HepG2 (cell line): Measurements from ENCODE around the gene MED13L. TPM values are rescaled to one million over a fixed set of nuclear protein-coding genes. Genes with fewer than 3 reads are reported as not detected.

Experiments
- ATAC-seq: fragments of 200-7000 bp; cut with Tn5 transposase; 3 replicates; pipeline ENCODE4 v1.9.1; 2020; ENCODE audit warnings: mild to moderate bottlenecking, moderate library complexity
- BruUV-seq: library from RNA; stranded (reverse); fragments of 400-500 nt; replicated peaks from 2 replicates; lab custom pipeline; 2021; lab: Mats Ljungman, UMichigan
- CTCF ChIA-PET: fragments of 300-600 bp; formaldehyde crosslinking; extraction: SDS; loops from one replicate; lab custom pipeline; 2021; ENCODE audit warnings: low total read pairs, inconsistent platforms, low intra/inter-chr PET ratio; lab: Yijun Ruan, JAX
- POLR2A ChIA-PET: fragments of 350-600 bp; sonication (Branson Sonifier 250); formaldehyde crosslinking; loops from one replicate; lab custom pipeline; 2020; ENCODE audit warnings: antibody characterized with exemption, inconsistent platforms; lab: Yijun Ruan, JAX
- DNase-seq: peaks from one replicate; pipeline ENCODE4 v3.0.0-alpha.2; 2015; ENCODE audit warnings: low spot score
- FAIRE-seq: peaks from 3 replicates; lab custom pipeline; 2011; peaks lifted over from hg19 to GRCh38; lab: Jason Lieb, UNC
- H2AFZ ChIP-seq: one replicate; pipeline ENCODE4 v1.6.1; 2011; ENCODE audit warnings: low read length, inconsistent platforms
- H3K27ac ChIP-seq: fragments of 300-600 bp; 3 replicates; pipeline ENCODE4 v1.8.0; 2011; ENCODE audit warnings: mixed run types, mild to moderate bottlenecking, mixed read lengths, low read length, inconsistent platforms; ENCODE audit not compliant: insufficient read depth; ENCODE audit errors: extremely low read length
- H3K27me3 ChIP-seq, 2 experiments: fragments of 200-600 bp in 1 of 2; 2 replicates in 1 of 2; 3 replicates in 1 of 2; pipeline versions ENCODE4 v1.6.0 to v1.8.0; 2011; ENCODE audit warnings: low read length in 2 of 2, mild to moderate bottlenecking in 2 of 2, moderate library complexity in 2 of 2, inconsistent platforms in 1 of 2; ENCODE audit not compliant: insufficient read depth in 2 of 2, control insufficient read depth in 1 of 2
- H3K36me3 ChIP-seq, 2 experiments: fragments of 200-600 bp in 1 of 2; replicated peaks in 1 of 2; 2 replicates in 1 of 2; 3 replicates in 1 of 2; pipeline versions ENCODE4 v1.5.1 to v1.8.0; 2011; ENCODE audit warnings: low read length in 2 of 2, inconsistent platforms in 1 of 2; ENCODE audit not compliant: insufficient read depth in 2 of 2, control insufficient read depth in 1 of 2
- H3K4me1 ChIP-seq: 2 replicates; pipeline ENCODE4 v1.5.1; 2012; ENCODE audit warnings: low read length, inconsistent platforms; ENCODE audit not compliant: insufficient read depth
- H3K4me2 ChIP-seq: 2 replicates; pipeline ENCODE4 v1.6.0; 2011; ENCODE audit warnings: low read depth, low read length, inconsistent platforms
- H3K4me3 ChIP-seq, 3 experiments: fragments of 200-600 bp in 1 of 3; sonication (generic), shearing (Covaris generic) in 1 of 3; replicated peaks in 1 of 3; 2 replicates each; pipeline ENCODE4 v1.5.1; 2011 to 2016; ENCODE audit warnings: low read length in 3 of 3, inconsistent platforms in 2 of 3, low read depth in 2 of 3, mild to moderate bottlenecking in 2 of 3, control low read depth in 1 of 3, mixed read lengths in 1 of 3; ENCODE audit not compliant: insufficient read depth in 1 of 3
- H3K79me2 ChIP-seq: one replicate; pipeline ENCODE4 v1.6.1; 2011; ENCODE audit warnings: low read length, inconsistent platforms; ENCODE audit not compliant: insufficient read depth
- H3K9ac ChIP-seq: 2 replicates; pipeline ENCODE4 v1.6.0; 2011; ENCODE audit warnings: mild to moderate bottlenecking, low read depth, low read length, inconsistent platforms; ENCODE audit not compliant: insufficient read depth
- H3K9me3 ChIP-seq: 2 replicates; pipeline ENCODE4 v1.5.1; 2012; ENCODE audit warnings: mild to moderate bottlenecking, low read length
- H4K20me1 ChIP-seq: 2 replicates; pipeline ENCODE4 v1.6.0; 2011; ENCODE audit warnings: inconsistent platforms, mild to moderate bottlenecking, low read length, moderate library complexity; ENCODE audit not compliant: insufficient read depth
- DNMT3B ChIP-seq: conservative IDR thresholded peaks from 2 replicates; pipeline ENCODE4 v1.6.1; 2016; ENCODE audit warnings: missing biosample characterization, control low read depth
- HIVEP1 ChIP-seq: sonication (generic); formaldehyde crosslinking; IDR thresholded peaks from 2 replicates; pipeline ENCODE4 v1.4.0; 2020; ENCODE audit warnings: mild to moderate bottlenecking, missing genetic modification reagents
- HNRNPK ChIP-seq: fragments of 200-400 bp; formaldehyde crosslinking; IDR thresholded peaks from 2 replicates; pipeline ENCODE4 v1.6.1; 2018; ENCODE audit warnings: low read length, low read depth, moderate library complexity, mild to moderate bottlenecking; ENCODE audit not compliant: poor library complexity, severe bottlenecking
- WGBS: methylation state at CpG from one replicate; pipeline ENCODE4 v1.1.6; 2017; ENCODE audit warnings: low lambda C conversion rate; 5-methylcytosine and 5-hydroxymethylcytosine counted together
- in situ Hi-C: cut with HindIII; loops from 2 replicates; pipeline ENCODE4 v1.10.0; 2017; ENCODE audit warnings: low pct_unique_long_range_greater_than_20kb; ENCODE audit not compliant: extremely low pct_ligation_motif_present
- intact Hi-C: fragments of 100-400 bp; cut with micrococcal nuclease; formaldehyde crosslinking; loops from one replicate; pipeline ENCODE4 v1.10.0; 2022; ENCODE audit not compliant: unreplicated experiment
- polyA plus RNA-seq, 8 experiments: library from polyadenylated mRNA; depleted of rRNA in 3 of 8; stranded (reverse) in 7 of 8; unstranded in 1 of 8; fragments of >200 nt; fragmentation: Illumina TruSeq in 4 of 8; extraction: Trizol in 4 of 8; gene quantifications; 2 replicates each; pipeline versions ENCODE4 v1.2.1 to v1.2.3, GENCODE V29; 2011 to 2016; ENCODE audit warnings: low read depth in 4 of 8, missing spikeins in 1 of 8, mixed read lengths in 1 of 8; ENCODE audit not compliant: insufficient read depth in 1 of 8
- total RNA-seq, 5 experiments: library from RNA; depleted of rRNA; stranded (reverse); fragments of >200 nt; fragmentation: Illumina TruSeq; extraction: Trizol; gene quantifications; 2 replicates each; pipeline ENCODE4 v1.2.3, GENCODE V29; 2016; ENCODE audit warnings: low read depth in 1 of 5

MED13L gene
- total and polyA plus RNA-seq, 2 of the 13 experiments (the other 11 are each of a cell fraction or from before 2014, with no cell fraction given): 24.8 to 38.9 TPM

- peaks cover 38% of the 10 kb centered on the region for H3K4me1 ChIP-seq
- no peak overlapping the region for H3K4me3 ChIP-seq
- ATAC-seq (no peak), DNase-seq (no peak), FAIRE-seq (no peak)
- no peak overlapping the region for H2AFZ ChIP-seq
- WGBS: 80% methylated on average over 2 of the region's 2 CpGs
- H3K4me2 ChIP-seq: no peak overlapping the region
- no peaks in the 10 kb centered on the region for H3K9me3 ChIP-seq
- no peaks in the 10 kb centered on the region; a peak in 1 of 5 replicates for H3K36me3 ChIP-seq
- no peak overlapping the region for H3K27ac ChIP-seq
- H3K79me2 ChIP-seq: peaks cover 37% of the 10 kb centered on the region
- in situ Hi-C loops: no loop called here
- intact Hi-C loops: no loop called here
- H3K9ac ChIP-seq: no peak overlapping the region
- ChIA-PET POLR2A (no interaction called here), CTCF (no interaction called here)
- TF ChIP-seq DNMT3B (CRISPR knock-in tag) (no peak), HNRNPK (peak; percentile 11)
- no TSS peak for BruUV-seq
- H3K27me3 ChIP-seq: no peaks in the 10 kb centered on the region
- H4K20me1 ChIP-seq: 0 out of 2 replicates have a peak, but pooled peaks cover 5% of the 10 kb centered on the region
Observed at GRCh38 chr12:116121453-116121871, 156.0 kb downstream of the MED13L start.

GRCh38 chr12:116116650-116117424, 160.7 kb downstream of the MED13L start:
- no peak overlapping the region for H2AFZ ChIP-seq
- peaks cover 20% of the 10 kb centered on the region for H3K4me1 ChIP-seq
- H3K4me3 ChIP-seq: no peak overlapping the region
- FAIRE-seq (no peak), DNase-seq (no peak), ATAC-seq (no peak)
- POLR2A ChIA-PET: no interaction called here
- TF ChIP-seq HIVEP1 (CRISPR knock-in tag): no peak
- in situ Hi-C loops (no loop called here), intact Hi-C loops (no loop called here)
- 95% methylated on average over 5 of the region's 5 CpGs for WGBS
- CTCF ChIA-PET: no interaction called here
- no peak overlapping the region for H3K27ac ChIP-seq
- H3K36me3 ChIP-seq: no peaks in the 10 kb centered on the region
- BruUV-seq: no TSS peak
- H3K79me2 ChIP-seq: peaks cover 27% of the 10 kb centered on the region
- no peak overlapping the region for H3K9ac ChIP-seq
- no peaks in the 10 kb centered on the region; the same call in 1 of the 2 replicates for H4K20me1 ChIP-seq
- H3K9me3 ChIP-seq: no peaks in the 10 kb centered on the region
- H3K4me2 ChIP-seq: no peak overlapping the region
- no peaks in the 10 kb centered on the region for H3K27me3 ChIP-seq
